Measurements from ENCODE around the gene RNF208. TPM values are rescaled to one million over a fixed set of nuclear protein-coding genes. Genes with fewer than 3 reads are reported as not detected.

The RNF208 gene
- total and polyA plus RNA-seq, 10 of the 15 experiments (the other 5 are each of a cell fraction or from before 2014, with no cell fraction given): 0.06 to 10.7 (median 0.77) TPM

DNA sequence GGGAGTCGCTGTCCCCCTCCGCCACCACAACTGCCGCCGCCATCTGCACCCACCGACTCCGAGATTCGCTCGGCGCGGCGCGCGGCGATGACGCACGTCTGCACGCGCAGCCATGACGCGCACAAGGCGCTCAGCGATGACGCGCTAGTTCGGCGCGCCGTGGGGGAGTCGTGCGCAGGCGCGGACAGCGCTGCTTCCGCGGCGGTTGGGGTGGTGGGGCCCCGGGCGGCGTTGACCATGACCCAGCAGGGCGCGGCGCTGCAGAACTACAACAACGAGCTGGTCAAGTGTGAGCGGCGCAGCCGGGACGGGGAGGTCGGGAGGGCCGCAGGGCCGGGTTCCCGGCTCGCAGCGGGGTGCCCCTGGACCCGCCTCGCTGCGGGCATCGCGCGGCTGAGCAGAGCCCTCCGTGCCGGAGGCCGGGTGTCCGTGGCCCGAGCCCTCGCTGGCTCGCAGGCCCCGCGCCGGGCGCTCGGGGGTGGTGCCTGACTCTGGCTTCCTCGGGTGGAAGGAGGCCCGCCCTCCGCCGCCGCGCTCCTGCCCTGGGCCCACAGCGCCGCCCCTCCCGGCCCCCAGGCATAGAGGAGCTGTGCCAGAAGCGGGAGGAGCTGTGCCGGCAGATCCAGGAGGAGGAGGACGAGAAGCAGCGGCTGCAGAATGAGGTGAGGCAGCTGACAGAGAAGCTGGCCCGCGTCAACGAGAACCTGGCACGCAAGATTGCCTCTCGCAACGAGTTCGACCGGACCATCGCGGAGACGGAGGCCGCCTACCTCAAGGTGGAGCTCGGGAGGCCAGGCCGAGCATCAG, 33.3 kb downstream of the RNF208 start, which contains the start of the genes ANAPC2 and SSNA1 (continued):
- TF ChIP-seq SIX5 (IDR thresholded peaks at IDR 0.05; ENCODE audit: low read depth, low read length, severe bottlenecking) (peak; percentile 77), POLR2AphosphoS2 (IDR thresholded peaks at IDR 0.05; ENCODE audit: low read depth, low read length) (peak; percentile 85), RCOR1 (conservative IDR thresholded peaks at IDR 0.05; ENCODE audit: low read depth, low read length) (peak; percentile 78; the same call in 1 of the 2 replicates), BACH1 (IDR thresholded peaks at IDR 0.05; ENCODE audit: borderline replicate concordance) (peak; percentile 65; the same call in 1 of the 2 replicates), ZNF24 (IDR thresholded peaks at IDR 0.05) (0 out of 2 replicates have a peak, but pooled peaks have one; percentile 47), MYB (IDR thresholded peaks at IDR 0.05; ENCODE audit: borderline replicate concordance, low read depth, low read length) (no peak), TAF1 (IDR thresholded peaks at IDR 0.05; ENCODE audit: borderline replicate concordance, low read depth, low read length) (peak; percentile 81), BCL3 (IDR thresholded peaks at IDR 0.05; ENCODE audit: borderline replicate concordance, insufficient read depth, low read depth, low read length, poor library complexity, severe bottlenecking) (no peak), DPF2 (IDR thresholded peaks at IDR 0.05) (peak; percentile 91), NFIC (IDR thresholded peaks at IDR 0.05; ENCODE audit: low read depth, low read length) (no peak), MYC (IDR thresholded peaks at IDR 0.05; ENCODE audit: insufficient read depth, insufficient read length, insufficient replicate concordance, low read length, severe bottlenecking) (peak; percentile 45), CEBPB (IDR thresholded peaks at IDR 0.05; ENCODE audit: borderline replicate concordance in 1 of 2, low read depth in 2 of 2, low read length in 2 of 2) (no peak)
- TF ChIP-seq, protein P1, sequence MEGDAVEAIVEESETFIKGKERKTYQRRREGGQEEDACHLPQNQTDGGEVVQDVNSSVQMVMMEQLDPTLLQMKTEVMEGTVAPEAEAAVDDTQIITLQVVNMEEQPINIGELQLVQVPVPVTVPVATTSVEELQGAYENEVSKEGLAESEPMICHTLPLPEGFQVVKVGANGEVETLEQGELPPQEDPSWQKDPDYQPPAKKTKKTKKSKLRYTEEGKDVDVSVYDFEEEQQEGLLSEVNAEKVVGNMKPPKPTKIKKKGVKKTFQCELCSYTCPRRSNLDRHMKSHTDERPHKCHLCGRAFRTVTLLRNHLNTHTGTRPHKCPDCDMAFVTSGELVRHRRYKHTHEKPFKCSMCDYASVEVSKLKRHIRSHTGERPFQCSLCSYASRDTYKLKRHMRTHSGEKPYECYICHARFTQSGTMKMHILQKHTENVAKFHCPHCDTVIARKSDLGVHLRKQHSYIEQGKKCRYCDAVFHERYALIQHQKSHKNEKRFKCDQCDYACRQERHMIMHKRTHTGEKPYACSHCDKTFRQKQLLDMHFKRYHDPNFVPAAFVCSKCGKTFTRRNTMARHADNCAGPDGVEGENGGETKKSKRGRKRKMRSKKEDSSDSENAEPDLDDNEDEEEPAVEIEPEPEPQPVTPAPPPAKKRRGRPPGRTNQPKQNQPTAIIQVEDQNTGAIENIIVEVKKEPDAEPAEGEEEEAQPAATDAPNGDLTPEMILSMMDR (IDR thresholded peaks at IDR 0.05 in 2 of 3, conservative IDR thresholded peaks at IDR 0.05 in 1 of 3; ENCODE audit: control insufficient read depth in 2 of 3, extremely low read depth in 1 of 3, insufficient read depth in 1 of 3, low read depth in 3 of 3, low read length in 3 of 3): peak; percentile 41 to 58 (median 52)
